Gastrocnemius medialis (tissue), 4 donors: ENCODE results near the gene BMF. TPM values are rescaled to one million over a fixed set of nuclear protein-coding genes. Genes with fewer than 3 reads are reported as not detected.

Experiments used
- ATAC-seq, 2 donors: fragments of 150-250 bp; one replicate each; pipeline ENCODE4 v1.9.1; 2016
- DNase-seq, 2 donors: peaks; one replicate each; pipeline ENCODE4 v3.0.0-alpha.2; 2019
- H3K27ac ChIP-seq, 4 donors: fragments of 200-600 bp; sonication (generic); 1 replicate in 1 of 4; 2 replicates in 3 of 4; pipeline ENCODE4 v1.5.1; 2016 to 2018; ENCODE audit warnings: mild to moderate bottlenecking in 2 of 4, moderate library complexity in 1 of 4
- H3K27me3 ChIP-seq, 3 donors: fragments of 200-600 bp; sonication (generic) in 2 of 3; 1 replicate in 1 of 3; 2 replicates in 2 of 3; pipeline versions ENCODE4 v1.5.1 to v1.6.0; 2016 to 2019; ENCODE audit warnings: mild to moderate bottlenecking in 1 of 3, moderate library complexity in 1 of 3
- H3K36me3 ChIP-seq, 2 donors: fragments of 200-600 bp; sonication (generic) in 1 of 2; one replicate each; pipeline ENCODE4 v1.5.1; 2017 to 2018
- H3K4me1 ChIP-seq, 2 donors: fragments of 200-600 bp; sonication (generic) in 1 of 2; one replicate each; pipeline ENCODE4 v1.5.1; 2016 to 2017; ENCODE audit warnings: mild to moderate bottlenecking in 2 of 2
- H3K4me3 ChIP-seq, 4 donors: fragments of 200-600 bp; sonication (generic) in 3 of 4; 1 replicate in 1 of 4; 2 replicates in 3 of 4; pipeline ENCODE4 v1.5.1; 2016 to 2019; ENCODE audit warnings: mild to moderate bottlenecking in 2 of 4
- H3K9me3 ChIP-seq, 3 donors: fragments of 200-600 bp; sonication (generic) in 2 of 3; 1 replicate in 1 of 3; 2 replicates in 2 of 3; pipeline ENCODE4 v1.5.1; 2016 to 2019
- POLR2A ChIP-seq, 2 donors: fragments of 450-650 bp; IDR thresholded peaks; one replicate each; pipeline ENCODE4 v1.6.1; 2017; ENCODE audit warnings: antibody characterized with exemption in 2 of 2, mild to moderate bottlenecking in 2 of 2, moderate library complexity in 2 of 2
- in situ Hi-C, 4 donors: fragments of 200-750 bp; cut with MboI; loops; one replicate each; pipeline versions ENCODE4 v1.15.0 to v1.8.0; 2017; ENCODE audit warnings: low sequenced_read_pairs in 4 of 4
- intact Hi-C: fragments of 100-400 bp; cut with DNase I; formaldehyde crosslinking; loops from one replicate; pipeline ENCODE4 v1.15.1; 2023; ENCODE audit warnings: low total_unique reads
- total RNA-seq, 4 donors: library from RNA; depleted of rRNA; stranded (reverse); fragments of >200 nt; gene quantifications; one replicate each; pipeline versions ENCODE4 v1.1.0 to v1.2.3, GENCODE V29; 2016
- TF ChIP-seq, protein P1 (sequence below), 5 experiments: fragments of 450-650 bp in 3 of 5; fragments of 200-600 bp in 2 of 5; sonication (generic) in 2 of 5; IDR thresholded peaks in 4 of 5; conservative IDR thresholded peaks in 1 of 5; 1 replicate in 4 of 5; 2 replicates in 1 of 5; pipeline ENCODE4 v1.5.1; 2016 to 2019; ENCODE audit warnings: antibody characterized with exemption in 5 of 5, mild to moderate bottlenecking in 3 of 5, moderate library complexity in 3 of 5

Gene BMF
- total RNA-seq, 4 donors from 2014 or later = 0.82 to 11.6 (median 3.2) TPM

DNA sequence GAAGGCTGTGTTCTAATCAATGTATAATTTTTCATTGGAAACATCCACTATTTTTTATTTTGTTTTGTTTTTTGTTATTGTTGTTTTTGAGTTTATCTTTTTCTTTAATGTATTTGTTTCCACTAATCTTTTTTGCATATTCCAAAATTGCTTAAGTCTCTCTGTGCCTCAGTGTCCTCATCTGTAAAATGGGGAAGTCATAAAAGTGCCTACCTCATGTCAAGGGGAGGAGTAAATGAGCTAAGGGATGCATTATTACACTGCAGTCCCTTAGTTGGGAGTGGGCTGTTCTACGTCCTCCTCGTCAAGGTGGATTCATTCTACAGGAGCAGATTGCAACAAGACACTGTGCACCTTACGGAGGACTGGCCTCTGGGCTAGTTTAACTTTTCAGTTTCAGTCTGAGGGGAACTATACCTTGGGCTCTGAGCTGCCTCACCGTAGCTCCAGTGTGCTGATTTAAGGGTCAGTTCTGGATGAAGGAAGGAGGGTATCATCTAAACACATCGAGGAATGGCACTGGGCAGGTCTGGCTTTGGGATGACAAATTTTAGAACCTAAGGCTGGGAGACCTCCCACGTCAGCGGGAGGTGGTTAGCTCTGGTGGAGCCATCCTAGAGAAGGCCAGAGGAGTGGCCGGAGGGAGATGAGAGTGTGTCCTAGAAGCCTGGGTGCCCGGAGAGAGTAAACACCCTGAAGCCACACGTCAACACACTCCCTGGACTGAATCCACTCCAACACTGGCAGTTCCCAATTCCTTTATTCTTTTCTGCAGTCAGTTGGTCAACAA, 64.6 kb downstream of the BMF start:
- peak overlapping the region in 1 of 4 donors; percentile 60 for H3K27ac ChIP-seq
- no peak overlapping the region for H3K4me3 ChIP-seq
- no peaks in the 10 kb centered on the region for H3K27me3 ChIP-seq
- H3K36me3 ChIP-seq = no peaks in the 10 kb centered on the region
- DNase-seq (no peak), ATAC-seq (no peak)
- intact Hi-C loops = loop anchor here (2.0 to 10.0 kb wide), 4 partner anchors 117 to 361 kb away; partner anchors contain the start of genes BUB1B, FSIP1 and IVD
- in situ Hi-C loops = loop anchor here in 3 of 4 donors (5.0 to 25.0 kb wide), 6 partner anchors 61 to 368 kb away; partner anchors contain the start of genes BUB1B (in 2 of the 3), BMF (in 1 of the 3) and IVD (in 1 of the 3)
- TF ChIP-seq POLR2A (IDR thresholded peaks at IDR 0.05) = no peak
- TF ChIP-seq, protein P1, sequence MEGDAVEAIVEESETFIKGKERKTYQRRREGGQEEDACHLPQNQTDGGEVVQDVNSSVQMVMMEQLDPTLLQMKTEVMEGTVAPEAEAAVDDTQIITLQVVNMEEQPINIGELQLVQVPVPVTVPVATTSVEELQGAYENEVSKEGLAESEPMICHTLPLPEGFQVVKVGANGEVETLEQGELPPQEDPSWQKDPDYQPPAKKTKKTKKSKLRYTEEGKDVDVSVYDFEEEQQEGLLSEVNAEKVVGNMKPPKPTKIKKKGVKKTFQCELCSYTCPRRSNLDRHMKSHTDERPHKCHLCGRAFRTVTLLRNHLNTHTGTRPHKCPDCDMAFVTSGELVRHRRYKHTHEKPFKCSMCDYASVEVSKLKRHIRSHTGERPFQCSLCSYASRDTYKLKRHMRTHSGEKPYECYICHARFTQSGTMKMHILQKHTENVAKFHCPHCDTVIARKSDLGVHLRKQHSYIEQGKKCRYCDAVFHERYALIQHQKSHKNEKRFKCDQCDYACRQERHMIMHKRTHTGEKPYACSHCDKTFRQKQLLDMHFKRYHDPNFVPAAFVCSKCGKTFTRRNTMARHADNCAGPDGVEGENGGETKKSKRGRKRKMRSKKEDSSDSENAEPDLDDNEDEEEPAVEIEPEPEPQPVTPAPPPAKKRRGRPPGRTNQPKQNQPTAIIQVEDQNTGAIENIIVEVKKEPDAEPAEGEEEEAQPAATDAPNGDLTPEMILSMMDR (IDR thresholded peaks at IDR 0.05 in 4 of 5, conservative IDR thresholded peaks at IDR 0.05 in 1 of 5) = no peak
- no peaks in the 10 kb centered on the region for H3K9me3 ChIP-seq
- peaks cover 17 to 35% of the 10 kb centered on the region in 2 donors for H3K4me1 ChIP-seq

DNA sequence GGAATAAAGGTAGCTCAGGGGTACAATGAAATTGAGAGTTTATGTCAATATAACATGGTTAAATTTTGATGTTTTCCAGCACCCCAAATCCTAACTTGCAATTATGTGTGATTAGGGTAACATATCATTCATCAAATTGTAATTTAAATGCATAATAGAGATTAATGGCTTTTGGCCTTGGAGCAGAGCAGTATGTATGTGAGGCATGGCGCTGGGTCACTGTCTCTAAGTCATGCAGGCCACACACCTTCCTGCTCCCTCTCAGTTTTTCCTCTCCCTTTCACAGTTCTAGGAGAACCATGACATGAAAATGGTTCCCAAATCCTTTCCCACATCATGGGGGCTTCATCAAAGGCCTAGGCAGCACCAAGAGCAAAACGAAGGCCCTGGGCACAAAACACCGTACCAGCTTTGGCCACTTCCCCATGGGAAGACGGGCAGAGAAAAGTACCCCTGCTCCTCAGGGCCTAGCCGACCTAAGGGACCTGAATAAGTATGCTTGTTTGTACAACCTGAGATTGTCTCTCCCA, 65.8 kb downstream of the BMF start:
- in situ Hi-C loops = loop anchor here in 3 of 4 donors (5.0 to 25.0 kb wide), 6 partner anchors 62 to 369 kb away; partner anchors contain the start of genes BUB1B (in 2 of the 3), BMF (in 1 of the 3) and IVD (in 1 of the 3)
- TF ChIP-seq, protein P1 (IDR thresholded peaks at IDR 0.05 in 4 of 5, conservative IDR thresholded peaks at IDR 0.05 in 1 of 5) = no peak
- no peak for TF ChIP-seq POLR2A (IDR thresholded peaks at IDR 0.05)
- intact Hi-C loops = loop anchor here (10.0 kb wide), 2 partner anchors 258 to 362 kb away; partner anchors contain the start of genes FSIP1 and IVD

DNA sequence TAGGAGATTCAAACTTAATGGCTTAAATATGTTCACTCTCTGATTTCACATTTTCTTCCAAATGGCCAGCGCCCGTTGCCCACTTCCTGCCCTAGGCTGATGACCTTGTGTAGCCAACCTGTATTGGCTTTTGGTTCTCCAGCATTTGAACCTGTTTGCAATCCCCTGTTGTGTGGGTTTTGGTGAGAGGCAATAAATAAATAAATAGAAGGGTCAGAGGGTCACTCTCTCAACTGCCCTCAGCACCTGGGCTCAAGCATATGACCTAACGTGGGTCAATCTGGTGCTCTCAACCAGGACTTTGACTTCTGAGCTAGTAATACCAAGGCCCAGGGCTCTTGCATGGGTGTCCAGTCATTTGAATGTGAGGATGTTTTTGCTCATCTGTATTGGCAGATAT, 67.9 kb downstream of the BMF start:
- Histone ChIP-seq H3K9me3 (no peaks in the 10 kb centered on the region), H3K27ac (peak overlapping the region in 3 of 4 donors; percentile 90 to 94 (median 90)), H3K4me1 (peaks cover 34% of the 10 kb centered on the region in 2 donors), H3K4me3 (no peak overlapping the region), H3K27me3 (no peaks in the 10 kb centered on the region), H3K36me3 (peaks cover 0 to 14% of the 10 kb centered on the region in 2 donors)
- in situ Hi-C loops = loop anchor here in 3 of 4 donors (5.0 to 25.0 kb wide), 6 partner anchors 64 to 372 kb away; partner anchors contain the start of genes BUB1B (in 2 of the 3), BMF (in 1 of the 3) and IVD (in 1 of the 3)
- ATAC-seq = no peak
- intact Hi-C loops = loop anchor here (10.0 kb wide), 2 partner anchors 256 to 364 kb away; partner anchors contain the start of genes FSIP1 and IVD
- TF ChIP-seq, protein P1 (IDR thresholded peaks at IDR 0.05 in 4 of 5, conservative IDR thresholded peaks at IDR 0.05 in 1 of 5) = no peak
- no peak for TF ChIP-seq POLR2A (IDR thresholded peaks at IDR 0.05)
- DNase-seq = no peak

More for the DNA sequence above, 65.8 kb downstream of the BMF start:
- ATAC-seq (no peak), DNase-seq (no peak)
- Histone ChIP-seq H3K4me1 (peaks cover 20 to 39% of the 10 kb centered on the region in 2 donors), H3K27ac (no peak overlapping the region), H3K4me3 (no peak overlapping the region), H3K27me3 (no peaks in the 10 kb centered on the region), H3K9me3 (no peaks in the 10 kb centered on the region), H3K36me3 (no peaks in the 10 kb centered on the region)

DNA sequence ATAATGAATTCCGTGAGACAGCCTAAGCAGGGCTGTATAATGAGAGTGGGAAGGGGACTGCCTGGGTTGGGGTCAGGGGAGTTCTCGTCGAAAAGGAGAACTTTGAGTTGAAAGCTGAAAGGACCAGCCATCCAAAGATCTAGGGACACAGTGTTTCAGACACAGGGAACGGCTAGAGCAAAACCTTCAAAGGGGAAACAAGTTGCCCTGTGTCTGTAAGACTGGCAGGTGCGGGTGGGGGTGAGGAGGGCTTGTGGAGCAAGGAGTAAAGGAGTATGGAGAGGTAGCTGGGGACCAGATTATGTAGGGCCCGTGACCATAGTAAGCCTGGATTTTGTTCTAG, 68.4 kb downstream of the BMF start:
- no peak for TF ChIP-seq POLR2A (IDR thresholded peaks at IDR 0.05)
- TF ChIP-seq, protein P1 (IDR thresholded peaks at IDR 0.05 in 4 of 5, conservative IDR thresholded peaks at IDR 0.05 in 1 of 5) = no peak
- DNase-seq (no peak), ATAC-seq (no peak)
- Histone ChIP-seq H3K27me3 (no peaks in the 10 kb centered on the region), H3K4me3 (peak overlapping the region in 1 of 4 donors; percentile 88), H3K27ac (peak overlapping the region in 3 of 4 donors; percentile 90 to 94 (median 90)), H3K36me3 (peaks cover 0 to 19% of the 10 kb centered on the region in 2 donors), H3K9me3 (no peaks in the 10 kb centered on the region), H3K4me1 (peaks cover 31 to 33% of the 10 kb centered on the region in 2 donors)
- in situ Hi-C loops = loop anchor here in 3 of 4 donors (5.0 to 25.0 kb wide), 6 partner anchors 65 to 372 kb away; partner anchors contain the start of genes BUB1B (in 2 of the 3), BMF (in 1 of the 3) and IVD (in 1 of the 3)
- intact Hi-C loops = loop anchor here (10.0 kb wide), 2 partner anchors 255 to 365 kb away; partner anchors contain the start of genes FSIP1 and IVD
